Uterus (tissue), 2 donors: Measurements from ENCODE around the gene RFX2.
"Not testable (repeated sequence)": the region's sequence is repeated elsewhere in the genome, so short reads cannot be mapped to it uniquely, and the experiment has no call there.

ENCODE experiments used
- CTCF ChIP-seq, 4 experiments: fragments of 200-600 bp in 2 of 4; fragments of 450-650 bp in 2 of 4; sonication (generic) in 2 of 4; IDR thresholded peaks; one replicate each; pipeline ENCODE4 v1.5.1; 2016 to 2019; ENCODE audit warnings: antibody characterized with exemption in 4 of 4, mild to moderate bottlenecking in 2 of 4, moderate library complexity in 1 of 4
- POLR2A ChIP-seq, 2 donors: fragments of 450-650 bp; IDR thresholded peaks; one replicate each; pipeline ENCODE4 v1.6.1; 2016; ENCODE audit warnings: antibody characterized with exemption in 2 of 2, mild to moderate bottlenecking in 1 of 2, moderate library complexity in 1 of 2

DNA sequence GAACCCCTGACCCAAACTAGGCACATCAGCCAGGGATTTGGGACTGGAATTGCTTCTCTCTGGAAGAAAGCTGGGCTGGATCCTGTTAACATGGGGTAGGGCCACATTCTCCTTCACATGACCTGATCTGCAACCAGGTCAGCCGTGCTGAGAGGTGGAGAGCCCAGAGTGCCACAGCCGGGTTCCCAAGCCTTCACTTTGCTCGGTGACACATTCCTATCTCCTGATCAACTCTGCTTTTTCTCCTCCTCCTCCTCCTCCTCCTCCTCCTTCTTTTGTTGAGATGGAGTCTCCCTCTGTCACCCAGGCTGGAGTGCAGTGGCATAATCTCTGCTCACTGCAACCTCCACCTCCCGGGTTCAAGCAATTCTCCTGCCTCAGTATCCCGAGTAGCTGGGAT is 124.5 kb downstream of the RFX2 start:
- TF ChIP-seq CTCF, POLR2A (IDR thresholded peaks at IDR 0.05): not testable (repeated sequence)
